K562 (cell line): Measurements from ENCODE around the gene MINDY4. TPM values are rescaled to one million over a fixed set of nuclear protein-coding genes. Genes with fewer than 3 reads are reported as not detected.

ENCODE experiments used
- CC2D1A ChIP-seq: fragments of 450-650 bp; IDR thresholded peaks from 2 replicates; pipeline ENCODE4 v1.6.1; 2017; ENCODE audit warnings: mild to moderate bottlenecking
- CHD1 ChIP-seq: fragments of 200-600 bp; sonication (generic); IDR thresholded peaks from one replicate; pipeline ENCODE4 v1.6.1; 2012; ENCODE audit warnings: mild to moderate bottlenecking, moderate library complexity, low read length, inconsistent platforms
- FOXJ2 ChIP-seq: fragments of 200-800 bp; sonication (Bioruptor generic); IDR thresholded peaks from 2 replicates; pipeline ENCODE4 v1.6.1; 2016; ENCODE audit warnings: missing genetic modification characterization, missing compliant biosample characterization
- KLF6 ChIP-seq: fragments of 250-450 bp; sonication (Bioruptor Pico); IDR thresholded peaks from 2 replicates; pipeline ENCODE4 v1.4.0; 2020; ENCODE audit warnings: mild to moderate bottlenecking, moderate library complexity, borderline replicate concordance
- NFIC ChIP-seq: fragments of 450-650 bp; IDR thresholded peaks from 2 replicates; pipeline ENCODE4 v1.6.1; 2017; ENCODE audit warnings: mild to moderate bottlenecking, inconsistent platforms
- NFRKB ChIP-seq: fragments of 450-650 bp; IDR thresholded peaks from 2 replicates; pipeline ENCODE4 v1.6.1; 2016; ENCODE audit warnings: low read depth
- NFXL1 ChIP-seq: fragments of 450-650 bp; formaldehyde crosslinking; IDR thresholded peaks from 2 replicates; pipeline ENCODE4 v1.4.0; 2021; ENCODE audit warnings: mild to moderate bottlenecking
- PBX2 ChIP-seq, 2 experiments: IDR thresholded peaks in 1 of 2; conservative IDR thresholded peaks in 1 of 2; 2 replicates each; pipeline ENCODE4 v1.6.1; 2016; ENCODE audit warnings: low read depth in 2 of 2, mild to moderate bottlenecking in 1 of 2, missing compliant biosample characterization in 1 of 2, missing genetic modification characterization in 1 of 2, moderate library complexity in 1 of 2
- PHF8 ChIP-seq: fragments of 200-600 bp; sonication (generic); IDR thresholded peaks from 2 replicates; pipeline ENCODE4 v1.6.1; 2012; ENCODE audit warnings: mixed run types, mild to moderate bottlenecking, inconsistent platforms, low read length, moderate library complexity, borderline replicate concordance
- POLR2AphosphoS5 ChIP-seq: IDR thresholded peaks from 2 replicates; pipeline ENCODE4 v1.6.1; 2011; ENCODE audit warnings: mild to moderate bottlenecking, low read depth, low read length, moderate library complexity; ENCODE audit not compliant: control insufficient read depth, insufficient read depth
- RBM34 ChIP-seq: fragments of 200-400 bp; formaldehyde crosslinking; IDR thresholded peaks from 2 replicates; pipeline ENCODE4 v1.6.1; 2018; ENCODE audit warnings: low read length, borderline replicate concordance; ENCODE audit not compliant: insufficient read depth
- SMARCA5 ChIP-seq: fragments of 450-650 bp; IDR thresholded peaks from 2 replicates; pipeline ENCODE4 v1.6.1; 2016
- SREBF2 ChIP-seq: sonication (generic); formaldehyde crosslinking; IDR thresholded peaks from 2 replicates; pipeline ENCODE4 v1.4.0; 2020; ENCODE audit warnings: mild to moderate bottlenecking, missing genetic modification reagents
- ZNF197 ChIP-seq: fragments of 200-800 bp; sonication (Bioruptor generic); IDR thresholded peaks from 2 replicates; pipeline ENCODE4 v1.6.1; 2016; ENCODE audit warnings: low read depth, missing genetic modification characterization, missing compliant biosample characterization
- ZNF347 ChIP-seq: fragments of 450-650 bp; formaldehyde crosslinking; IDR thresholded peaks from 2 replicates; pipeline ENCODE4 v1.4.0; 2020; ENCODE audit warnings: low read depth, mild to moderate bottlenecking, moderate library complexity
- ZNF57 ChIP-seq: fragments of 450-650 bp; formaldehyde crosslinking; IDR thresholded peaks from 2 replicates; pipeline ENCODE4 v1.4.0; 2020; ENCODE audit warnings: mild to moderate bottlenecking, moderate library complexity
- ZNF764 ChIP-seq: fragments of 250-450 bp; sonication (Bioruptor Pico); IDR thresholded peaks from 2 replicates; pipeline ENCODE4 v1.4.0; 2020; ENCODE audit warnings: low read depth, mild to moderate bottlenecking, moderate library complexity
- polyA plus RNA-seq, 8 experiments: library from polyadenylated mRNA; depleted of rRNA in 4 of 8; stranded (reverse) in 5 of 8; unstranded in 3 of 8; fragments of >200 nt; fragmentation: Nextera tagmentation in 2 of 8; fragmentation: Illumina TruSeq in 1 of 8; extraction: Ambion mirVana in 2 of 8; extraction: Trizol in 1 of 8; gene quantifications; 2 replicates each; pipeline versions ENCODE4 v1.2.1 to v1.2.3, GENCODE V29; 2011 to 2014; ENCODE audit warnings: inconsistent platforms in 1 of 8, missing spikeins in 1 of 8
- total RNA-seq, 7 experiments: library from RNA; depleted of rRNA in 6 of 7; stranded (reverse); fragments of >200 nt in 6 of 7; fragmentation: Illumina TruSeq in 2 of 7; extraction: Trizol in 2 of 7; gene quantifications; 2 replicates each; pipeline versions ENCODE4 v1.2.1 to v1.2.3, GENCODE V29; 2011 to 2021; ENCODE audit warnings: low replicate concordance in 1 of 7
- TF ChIP-seq, protein P1 (sequence below): fragments of 450-650 bp; IDR thresholded peaks from 2 replicates; pipeline ENCODE4 v1.7.0; 2016; ENCODE audit warnings: borderline replicate concordance
- TF ChIP-seq, protein P2 (sequence below): fragments of 450-650 bp; formaldehyde crosslinking; IDR thresholded peaks from 2 replicates; pipeline ENCODE4 v1.4.0; 2020; ENCODE audit warnings: mild to moderate bottlenecking, moderate library complexity
- TF ChIP-seq, protein P3 (sequence below): fragments of 200-800 bp; sonication (Bioruptor generic); IDR thresholded peaks from 2 replicates; pipeline ENCODE4 v1.6.1; 2017; ENCODE audit warnings: missing genetic modification characterization, missing compliant biosample characterization

Gene MINDY4
- total and polyA plus RNA-seq, 9 of the 15 experiments (the other 6 are each of a cell fraction or from before 2014, with no cell fraction given): 2.1 to 16.7 (median 11.0) TPM

- TF ChIP-seq, protein P1, sequence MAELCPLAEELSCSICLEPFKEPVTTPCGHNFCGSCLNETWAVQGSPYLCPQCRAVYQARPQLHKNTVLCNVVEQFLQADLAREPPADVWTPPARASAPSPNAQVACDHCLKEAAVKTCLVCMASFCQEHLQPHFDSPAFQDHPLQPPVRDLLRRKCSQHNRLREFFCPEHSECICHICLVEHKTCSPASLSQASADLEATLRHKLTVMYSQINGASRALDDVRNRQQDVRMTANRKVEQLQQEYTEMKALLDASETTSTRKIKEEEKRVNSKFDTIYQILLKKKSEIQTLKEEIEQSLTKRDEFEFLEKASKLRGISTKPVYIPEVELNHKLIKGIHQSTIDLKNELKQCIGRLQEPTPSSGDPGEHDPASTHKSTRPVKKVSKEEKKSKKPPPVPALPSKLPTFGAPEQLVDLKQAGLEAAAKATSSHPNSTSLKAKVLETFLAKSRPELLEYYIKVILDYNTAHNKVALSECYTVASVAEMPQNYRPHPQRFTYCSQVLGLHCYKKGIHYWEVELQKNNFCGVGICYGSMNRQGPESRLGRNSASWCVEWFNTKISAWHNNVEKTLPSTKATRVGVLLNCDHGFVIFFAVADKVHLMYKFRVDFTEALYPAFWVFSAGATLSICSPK: no peak
- TF ChIP-seq CC2D1A (peak; percentile 97), ZNF347 (CRISPR knock-in tag) (no peak), PBX2 (CRISPR knock-in tag; IDR thresholded peaks at IDR 0.05; ENCODE audit: low read depth) (no peak), PBX2 (tag; conservative IDR thresholded peaks at IDR 0.05; ENCODE audit: low read depth) (no peak), ZNF197 (no peak), ZNF764 (CRISPR knock-in tag) (no peak), KLF6 (CRISPR knock-in tag) (0 out of 2 replicates have a peak, but pooled peaks have one; percentile 26), SREBF2 (CRISPR knock-in tag) (no peak), NFRKB (no peak), NFXL1 (CRISPR knock-in tag) (no peak), CHD1 (no peak), ZNF57 (CRISPR knock-in tag) (no peak), NFIC (peak; percentile 93), POLR2AphosphoS5 (peak; percentile 99), SMARCA5 (peak; percentile 74), RBM34 (no peak), PHF8 (peak; percentile 30; the same call in 1 of the 2 replicates), FOXJ2 (tag) (no peak)
- TF ChIP-seq, protein P2, sequence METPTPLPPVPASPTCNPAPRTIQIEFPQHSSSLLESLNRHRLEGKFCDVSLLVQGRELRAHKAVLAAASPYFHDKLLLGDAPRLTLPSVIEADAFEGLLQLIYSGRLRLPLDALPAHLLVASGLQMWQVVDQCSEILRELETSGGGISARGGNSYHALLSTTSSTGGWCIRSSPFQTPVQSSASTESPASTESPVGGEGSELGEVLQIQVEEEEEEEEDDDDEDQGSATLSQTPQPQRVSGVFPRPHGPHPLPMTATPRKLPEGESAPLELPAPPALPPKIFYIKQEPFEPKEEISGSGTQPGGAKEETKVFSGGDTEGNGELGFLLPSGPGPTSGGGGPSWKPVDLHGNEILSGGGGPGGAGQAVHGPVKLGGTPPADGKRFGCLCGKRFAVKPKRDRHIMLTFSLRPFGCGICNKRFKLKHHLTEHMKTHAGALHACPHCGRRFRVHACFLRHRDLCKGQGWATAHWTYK (CRISPR knock-in tag): peak; percentile 84; the same call in 1 of the 2 replicates
- TF ChIP-seq, protein P3, sequence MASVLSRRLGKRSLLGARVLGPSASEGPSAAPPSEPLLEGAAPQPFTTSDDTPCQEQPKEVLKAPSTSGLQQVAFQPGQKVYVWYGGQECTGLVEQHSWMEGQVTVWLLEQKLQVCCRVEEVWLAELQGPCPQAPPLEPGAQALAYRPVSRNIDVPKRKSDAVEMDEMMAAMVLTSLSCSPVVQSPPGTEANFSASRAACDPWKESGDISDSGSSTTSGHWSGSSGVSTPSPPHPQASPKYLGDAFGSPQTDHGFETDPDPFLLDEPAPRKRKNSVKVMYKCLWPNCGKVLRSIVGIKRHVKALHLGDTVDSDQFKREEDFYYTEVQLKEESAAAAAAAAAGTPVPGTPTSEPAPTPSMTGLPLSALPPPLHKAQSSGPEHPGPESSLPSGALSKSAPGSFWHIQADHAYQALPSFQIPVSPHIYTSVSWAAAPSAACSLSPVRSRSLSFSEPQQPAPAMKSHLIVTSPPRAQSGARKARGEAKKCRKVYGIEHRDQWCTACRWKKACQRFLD: peak; percentile 94
These were observed 143.9 kb downstream of the MINDY4 start (continued) for GRCh38 chr7:30915005-30915601.
